ENCODE results near the gene TMIE. TPM values are rescaled to one million over a fixed set of nuclear protein-coding genes. Genes with fewer than 3 reads are reported as not detected.

The TMIE gene
- total RNA-seq, 1 experiment from 2014 or later: 0.26 TPM

DNA sequence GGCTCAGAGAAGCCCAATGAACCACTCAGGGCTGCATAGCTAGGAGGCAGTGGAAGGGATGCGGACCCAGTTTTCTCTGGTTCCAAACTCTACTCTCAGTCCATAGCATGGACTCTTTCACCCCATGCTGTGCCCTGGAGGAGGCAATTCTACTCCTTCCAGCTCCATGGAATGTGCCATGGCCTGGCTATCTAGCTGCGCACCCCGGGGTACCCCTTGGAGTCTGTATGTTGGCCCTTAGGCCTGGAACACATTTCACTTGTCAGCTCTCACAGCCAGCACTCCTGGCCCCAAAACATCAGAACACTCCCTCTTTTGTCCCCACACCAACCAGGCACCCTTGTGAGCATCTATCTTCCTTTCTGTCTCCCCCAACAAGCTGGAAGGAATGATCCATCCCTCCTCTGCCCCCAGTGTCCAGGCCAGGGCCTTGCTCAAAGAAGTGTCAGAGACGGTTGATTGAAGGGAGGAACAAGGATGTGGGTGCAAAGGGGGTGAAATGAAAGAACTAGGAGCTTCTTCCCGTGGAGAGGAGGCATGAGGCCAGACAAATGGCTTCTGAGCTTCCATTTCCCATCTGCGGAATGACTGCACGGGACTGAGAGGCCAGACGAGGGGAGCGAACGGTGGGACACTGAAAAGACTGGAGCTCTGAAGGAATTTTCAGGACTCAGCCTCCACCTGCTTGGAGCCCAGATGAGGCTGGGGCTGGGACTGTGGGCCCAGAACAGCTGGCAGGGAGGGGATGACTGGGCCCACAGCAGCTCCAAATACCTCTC lies 13.7 kb downstream of the TMIE start:
- no peak overlapping the region for H3K27ac Mint-ChIP-seq (ENCODE audit: low read depth, unreplicated experiment)
- H3K36me3 Mint-ChIP-seq (ENCODE audit: insufficient read depth, unreplicated experiment): no peaks in the 10 kb centered on the region
- TF ChIP-seq, protein P1, sequence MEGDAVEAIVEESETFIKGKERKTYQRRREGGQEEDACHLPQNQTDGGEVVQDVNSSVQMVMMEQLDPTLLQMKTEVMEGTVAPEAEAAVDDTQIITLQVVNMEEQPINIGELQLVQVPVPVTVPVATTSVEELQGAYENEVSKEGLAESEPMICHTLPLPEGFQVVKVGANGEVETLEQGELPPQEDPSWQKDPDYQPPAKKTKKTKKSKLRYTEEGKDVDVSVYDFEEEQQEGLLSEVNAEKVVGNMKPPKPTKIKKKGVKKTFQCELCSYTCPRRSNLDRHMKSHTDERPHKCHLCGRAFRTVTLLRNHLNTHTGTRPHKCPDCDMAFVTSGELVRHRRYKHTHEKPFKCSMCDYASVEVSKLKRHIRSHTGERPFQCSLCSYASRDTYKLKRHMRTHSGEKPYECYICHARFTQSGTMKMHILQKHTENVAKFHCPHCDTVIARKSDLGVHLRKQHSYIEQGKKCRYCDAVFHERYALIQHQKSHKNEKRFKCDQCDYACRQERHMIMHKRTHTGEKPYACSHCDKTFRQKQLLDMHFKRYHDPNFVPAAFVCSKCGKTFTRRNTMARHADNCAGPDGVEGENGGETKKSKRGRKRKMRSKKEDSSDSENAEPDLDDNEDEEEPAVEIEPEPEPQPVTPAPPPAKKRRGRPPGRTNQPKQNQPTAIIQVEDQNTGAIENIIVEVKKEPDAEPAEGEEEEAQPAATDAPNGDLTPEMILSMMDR (IDR thresholded peaks at IDR 0.05; ENCODE audit: unreplicated experiment): no peak
- no peak for DNase-seq (ENCODE audit: unreplicated experiment)
- no peaks in the 10 kb centered on the region for H3K9me3 Mint-ChIP-seq (ENCODE audit: unreplicated experiment)
- CTCF ChIA-PET: interaction anchor here (0.7 to 1.2 kb wide), 3 partner anchors 151 to 1074 kb away, joined by 4 to 5 read pairs (median 5); no protein-coding TSS in a partner anchor
- H3K27me3 Mint-ChIP-seq (ENCODE audit: insufficient read depth, unreplicated experiment): peaks cover 13% of the 10 kb centered on the region
- H3K4me3 Mint-ChIP-seq (ENCODE audit: unreplicated experiment): no peak overlapping the region
- H3K4me1 Mint-ChIP-seq (ENCODE audit: insufficient read depth, unreplicated experiment): no peaks in the 10 kb centered on the region
- intact Hi-C loops (cut with micrococcal nuclease): no loop called here
- no TSS peak for BruUV-seq (replicated peaks)
- POLR2A ChIA-PET: interaction anchor here (0.5 to 1.0 kb wide), 3 partner anchors 22 to 198 kb away, joined by 3 to 5 read pairs (median 4); no protein-coding TSS in a partner anchor

- H3K4me3 Mint-ChIP-seq (ENCODE audit: unreplicated experiment): no peak overlapping the region
- no peaks in the 10 kb centered on the region for H3K4me1 Mint-ChIP-seq (ENCODE audit: insufficient read depth, unreplicated experiment)
- ChIA-PET CTCF (interaction anchor here (0.7 to 1.5 kb wide), 4 partner anchors 10 to 1073 kb away, joined by 4 to 5 read pairs (median 4); no protein-coding TSS in a partner anchor), POLR2A (interaction anchor here (1.0 kb wide), 1 partner anchor 120 kb away, joined by 5 read pairs; no protein-coding TSS in a partner anchor)
- intact Hi-C loops (cut with micrococcal nuclease): no loop called here
- H3K9me3 Mint-ChIP-seq (ENCODE audit: unreplicated experiment): no peaks in the 10 kb centered on the region
- TF ChIP-seq, protein P1 (IDR thresholded peaks at IDR 0.05; ENCODE audit: unreplicated experiment): no peak
- H3K36me3 Mint-ChIP-seq (ENCODE audit: insufficient read depth, unreplicated experiment): no peaks in the 10 kb centered on the region
- no peak for DNase-seq (ENCODE audit: unreplicated experiment)
- peaks cover 15% of the 10 kb centered on the region for H3K27me3 Mint-ChIP-seq (ENCODE audit: insufficient read depth, unreplicated experiment)
- H3K27ac Mint-ChIP-seq (ENCODE audit: low read depth, unreplicated experiment): no peak overlapping the region
- BruUV-seq (replicated peaks): no TSS peak
Observed at GRCh38 chr3:46715507-46716175, 14.4 kb downstream of the TMIE start.

GRCh38 chr3:46716461-46717441 lies 15.6 kb downstream of the TMIE start:
- Mint-ChIP-seq H3K27ac (ENCODE audit: low read depth, unreplicated experiment) (no peak overlapping the region), H3K27me3 (ENCODE audit: insufficient read depth, unreplicated experiment) (peaks cover 15% of the 10 kb centered on the region), H3K4me1 (ENCODE audit: insufficient read depth, unreplicated experiment) (no peaks in the 10 kb centered on the region), H3K36me3 (ENCODE audit: insufficient read depth, unreplicated experiment) (no peaks in the 10 kb centered on the region), H3K9me3 (ENCODE audit: unreplicated experiment) (no peaks in the 10 kb centered on the region), H3K4me3 (ENCODE audit: unreplicated experiment) (no peak overlapping the region)
- POLR2A ChIA-PET: no interaction called here
- intact Hi-C loops (cut with micrococcal nuclease): no loop called here
- BruUV-seq (replicated peaks): no TSS peak
- DNase-seq (ENCODE audit: unreplicated experiment): no peak
- CTCF ChIA-PET: interaction anchor here (1.5 kb wide), 1 partner anchor 11 kb away, joined by 4 read pairs; no protein-coding TSS in a partner anchor
- TF ChIP-seq, protein P1 (IDR thresholded peaks at IDR 0.05; ENCODE audit: unreplicated experiment): no peak

Measured in MCF 10A (cell line).